K562 (cell line): ENCODE results near the gene HCRTR1. TPM values are rescaled to one million over a fixed set of nuclear protein-coding genes. Genes with fewer than 3 reads are reported as not detected.

ENCODE experiments used
- DMBX1 ChIP-seq: fragments of 250-450 bp; sonication (Bioruptor Pico); IDR thresholded peaks from 2 replicates; pipeline ENCODE4 v1.8.0; 2022; ENCODE audit warnings: inconsistent platforms, mild to moderate bottlenecking, moderate library complexity, borderline replicate concordance
- FOXA3 ChIP-seq, 2 experiments: fragments of 450-650 bp in 1 of 2; sonication (generic) in 1 of 2; formaldehyde crosslinking; IDR thresholded peaks in 1 of 2; conservative IDR thresholded peaks in 1 of 2; 2 replicates each; pipeline versions ENCODE4 v1.4.0 to v1.8.0; 2020 to 2022; ENCODE audit warnings: mild to moderate bottlenecking in 2 of 2, missing genetic modification reagents in 1 of 2
- GABPB2 ChIP-seq: fragments of 250-450 bp; sonication (Bioruptor Pico); conservative IDR thresholded peaks from 2 replicates; pipeline ENCODE4 v1.5.1; 2021; ENCODE audit warnings: mild to moderate bottlenecking
- NCOR1 ChIP-seq: fragments of 450-650 bp; IDR thresholded peaks from 2 replicates; pipeline ENCODE4 v1.6.1; 2016; ENCODE audit warnings: mild to moderate bottlenecking, moderate library complexity
- PTRF ChIP-seq: fragments of 450-650 bp; IDR thresholded peaks from 2 replicates; pipeline ENCODE4 v1.6.1; 2016; ENCODE audit warnings: mild to moderate bottlenecking, missing genetic modification characterization, missing compliant biosample characterization
- SMAD4 ChIP-seq: fragments of 250-450 bp; sonication (Bioruptor Pico); conservative IDR thresholded peaks from 2 replicates; pipeline ENCODE4 v1.8.0; 2021; ENCODE audit warnings: inconsistent platforms, mild to moderate bottlenecking, moderate library complexity
- SMARCB1 ChIP-seq: IDR thresholded peaks from 2 replicates; pipeline ENCODE4 v1.6.1; 2011; ENCODE audit warnings: improper control_type of control experiment, low read depth; ENCODE audit not compliant: insufficient read length
- ZBTB1 ChIP-seq: sonication (generic); formaldehyde crosslinking; IDR thresholded peaks from 2 replicates; pipeline ENCODE4 v1.8.1; 2023; ENCODE audit warnings: missing genetic modification reagents, low read depth, mild to moderate bottlenecking, borderline replicate concordance
- ZNF165 ChIP-seq: fragments of 250-450 bp; sonication (Bioruptor Pico); IDR thresholded peaks from 2 replicates; pipeline ENCODE4 v1.4.0; 2020; ENCODE audit warnings: borderline replicate concordance
- ZNF668 ChIP-seq: fragments of 250-450 bp; sonication (Bioruptor Pico); IDR thresholded peaks from 2 replicates; pipeline ENCODE4 v1.8.0; 2022; ENCODE audit warnings: mild to moderate bottlenecking, inconsistent platforms
- polyA plus RNA-seq, 8 experiments: library from polyadenylated mRNA; depleted of rRNA in 4 of 8; stranded (reverse) in 5 of 8; unstranded in 3 of 8; fragments of >200 nt; fragmentation: Nextera tagmentation in 2 of 8; fragmentation: Illumina TruSeq in 1 of 8; extraction: Ambion mirVana in 2 of 8; extraction: Trizol in 1 of 8; gene quantifications; 2 replicates each; pipeline versions ENCODE4 v1.2.1 to v1.2.3, GENCODE V29; 2011 to 2014; ENCODE audit warnings: inconsistent platforms in 1 of 8, missing spikeins in 1 of 8
- total RNA-seq, 7 experiments: library from RNA; depleted of rRNA in 6 of 7; stranded (reverse); fragments of >200 nt in 6 of 7; fragmentation: Illumina TruSeq in 2 of 7; extraction: Trizol in 2 of 7; gene quantifications; 2 replicates each; pipeline versions ENCODE4 v1.2.1 to v1.2.3, GENCODE V29; 2011 to 2021; ENCODE audit warnings: low replicate concordance in 1 of 7
- TF ChIP-seq, protein P1 (sequence below): fragments of 450-650 bp; formaldehyde crosslinking; IDR thresholded peaks from 2 replicates; pipeline ENCODE4 v1.4.0; 2020; ENCODE audit warnings: mild to moderate bottlenecking
- TF ChIP-seq, protein P2 (sequence below): fragments of 450-650 bp; IDR thresholded peaks from 2 replicates; pipeline ENCODE4 v1.6.1; 2016; ENCODE audit warnings: low read depth
- TF ChIP-seq, protein P3 (sequence below): sonication (generic); formaldehyde crosslinking; IDR thresholded peaks from 2 replicates; pipeline ENCODE4 v1.8.0; 2022; ENCODE audit warnings: mild to moderate bottlenecking, missing genetic modification reagents

HCRTR1 gene
- total and polyA plus RNA-seq, 9 of the 15 experiments (the other 6 are each of a cell fraction or from before 2014, with no cell fraction given): not detected

DNA sequence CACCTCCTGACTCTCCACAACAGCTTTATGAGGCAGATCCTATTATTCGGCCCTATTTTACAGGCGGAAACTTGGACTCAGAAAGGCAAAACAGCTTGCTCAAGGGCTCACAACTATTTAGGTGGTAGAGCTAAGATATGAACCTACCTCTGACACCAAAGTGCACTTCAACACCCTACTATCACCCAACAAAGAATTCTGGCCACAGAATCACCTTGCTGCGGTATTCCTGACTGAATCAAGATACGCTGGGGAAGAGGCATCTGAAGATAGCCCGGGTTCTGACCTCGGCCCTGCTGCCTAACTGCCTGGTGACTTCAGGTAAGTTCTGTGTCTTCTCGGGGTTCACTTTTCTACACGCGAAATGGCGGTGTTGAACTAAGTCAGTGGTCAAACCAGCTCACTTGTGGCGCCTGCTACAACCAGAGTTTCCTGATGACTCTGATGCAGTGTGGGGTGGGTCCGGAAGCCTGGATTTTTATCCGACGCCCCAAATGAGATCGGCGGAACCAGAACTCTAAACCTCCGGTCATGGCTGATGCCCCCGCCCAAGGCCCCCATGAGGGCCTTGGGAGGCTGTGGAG lies 26.6 kb downstream of the HCRTR1 start (continued):
- TF ChIP-seq, protein P1, sequence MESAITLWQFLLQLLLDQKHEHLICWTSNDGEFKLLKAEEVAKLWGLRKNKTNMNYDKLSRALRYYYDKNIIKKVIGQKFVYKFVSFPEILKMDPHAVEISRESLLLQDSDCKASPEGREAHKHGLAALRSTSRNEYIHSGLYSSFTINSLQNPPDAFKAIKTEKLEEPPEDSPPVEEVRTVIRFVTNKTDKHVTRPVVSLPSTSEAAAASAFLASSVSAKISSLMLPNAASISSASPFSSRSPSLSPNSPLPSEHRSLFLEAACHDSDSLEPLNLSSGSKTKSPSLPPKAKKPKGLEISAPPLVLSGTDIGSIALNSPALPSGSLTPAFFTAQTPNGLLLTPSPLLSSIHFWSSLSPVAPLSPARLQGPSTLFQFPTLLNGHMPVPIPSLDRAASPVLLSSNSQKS (CRISPR knock-in tag): no peak
- TF ChIP-seq DMBX1 (CRISPR knock-in tag) (0 out of 2 replicates have a peak, but pooled peaks have one; percentile 30), NCOR1 (0 out of 2 replicates have a peak, but pooled peaks have one; percentile 12), SMAD4 (CRISPR knock-in tag) (peak; percentile 26; the same call in 1 of the 2 replicates), SMARCB1 (no peak), PTRF (tag) (no peak), ZNF668 (CRISPR knock-in tag) (0 out of 2 replicates have a peak, but pooled peaks have one; percentile 55), ZNF165 (CRISPR knock-in tag) (0 out of 2 replicates have a peak, but pooled peaks have one; percentile 34), GABPB2 (CRISPR knock-in tag) (0 out of 2 replicates have a peak, but pooled peaks have one; percentile 26), ZBTB1 (CRISPR knock-in tag) (peak; percentile 25; the same call in 1 of the 2 replicates), FOXA3 (CRISPR knock-in tag; conservative IDR thresholded peaks at IDR 0.05 in 1 of 2, IDR thresholded peaks at IDR 0.05 in 1 of 2) (peak in 1 of 2 experiments; percentile 79; a peak in 1 of 4 replicates)
- TF ChIP-seq, protein P2, sequence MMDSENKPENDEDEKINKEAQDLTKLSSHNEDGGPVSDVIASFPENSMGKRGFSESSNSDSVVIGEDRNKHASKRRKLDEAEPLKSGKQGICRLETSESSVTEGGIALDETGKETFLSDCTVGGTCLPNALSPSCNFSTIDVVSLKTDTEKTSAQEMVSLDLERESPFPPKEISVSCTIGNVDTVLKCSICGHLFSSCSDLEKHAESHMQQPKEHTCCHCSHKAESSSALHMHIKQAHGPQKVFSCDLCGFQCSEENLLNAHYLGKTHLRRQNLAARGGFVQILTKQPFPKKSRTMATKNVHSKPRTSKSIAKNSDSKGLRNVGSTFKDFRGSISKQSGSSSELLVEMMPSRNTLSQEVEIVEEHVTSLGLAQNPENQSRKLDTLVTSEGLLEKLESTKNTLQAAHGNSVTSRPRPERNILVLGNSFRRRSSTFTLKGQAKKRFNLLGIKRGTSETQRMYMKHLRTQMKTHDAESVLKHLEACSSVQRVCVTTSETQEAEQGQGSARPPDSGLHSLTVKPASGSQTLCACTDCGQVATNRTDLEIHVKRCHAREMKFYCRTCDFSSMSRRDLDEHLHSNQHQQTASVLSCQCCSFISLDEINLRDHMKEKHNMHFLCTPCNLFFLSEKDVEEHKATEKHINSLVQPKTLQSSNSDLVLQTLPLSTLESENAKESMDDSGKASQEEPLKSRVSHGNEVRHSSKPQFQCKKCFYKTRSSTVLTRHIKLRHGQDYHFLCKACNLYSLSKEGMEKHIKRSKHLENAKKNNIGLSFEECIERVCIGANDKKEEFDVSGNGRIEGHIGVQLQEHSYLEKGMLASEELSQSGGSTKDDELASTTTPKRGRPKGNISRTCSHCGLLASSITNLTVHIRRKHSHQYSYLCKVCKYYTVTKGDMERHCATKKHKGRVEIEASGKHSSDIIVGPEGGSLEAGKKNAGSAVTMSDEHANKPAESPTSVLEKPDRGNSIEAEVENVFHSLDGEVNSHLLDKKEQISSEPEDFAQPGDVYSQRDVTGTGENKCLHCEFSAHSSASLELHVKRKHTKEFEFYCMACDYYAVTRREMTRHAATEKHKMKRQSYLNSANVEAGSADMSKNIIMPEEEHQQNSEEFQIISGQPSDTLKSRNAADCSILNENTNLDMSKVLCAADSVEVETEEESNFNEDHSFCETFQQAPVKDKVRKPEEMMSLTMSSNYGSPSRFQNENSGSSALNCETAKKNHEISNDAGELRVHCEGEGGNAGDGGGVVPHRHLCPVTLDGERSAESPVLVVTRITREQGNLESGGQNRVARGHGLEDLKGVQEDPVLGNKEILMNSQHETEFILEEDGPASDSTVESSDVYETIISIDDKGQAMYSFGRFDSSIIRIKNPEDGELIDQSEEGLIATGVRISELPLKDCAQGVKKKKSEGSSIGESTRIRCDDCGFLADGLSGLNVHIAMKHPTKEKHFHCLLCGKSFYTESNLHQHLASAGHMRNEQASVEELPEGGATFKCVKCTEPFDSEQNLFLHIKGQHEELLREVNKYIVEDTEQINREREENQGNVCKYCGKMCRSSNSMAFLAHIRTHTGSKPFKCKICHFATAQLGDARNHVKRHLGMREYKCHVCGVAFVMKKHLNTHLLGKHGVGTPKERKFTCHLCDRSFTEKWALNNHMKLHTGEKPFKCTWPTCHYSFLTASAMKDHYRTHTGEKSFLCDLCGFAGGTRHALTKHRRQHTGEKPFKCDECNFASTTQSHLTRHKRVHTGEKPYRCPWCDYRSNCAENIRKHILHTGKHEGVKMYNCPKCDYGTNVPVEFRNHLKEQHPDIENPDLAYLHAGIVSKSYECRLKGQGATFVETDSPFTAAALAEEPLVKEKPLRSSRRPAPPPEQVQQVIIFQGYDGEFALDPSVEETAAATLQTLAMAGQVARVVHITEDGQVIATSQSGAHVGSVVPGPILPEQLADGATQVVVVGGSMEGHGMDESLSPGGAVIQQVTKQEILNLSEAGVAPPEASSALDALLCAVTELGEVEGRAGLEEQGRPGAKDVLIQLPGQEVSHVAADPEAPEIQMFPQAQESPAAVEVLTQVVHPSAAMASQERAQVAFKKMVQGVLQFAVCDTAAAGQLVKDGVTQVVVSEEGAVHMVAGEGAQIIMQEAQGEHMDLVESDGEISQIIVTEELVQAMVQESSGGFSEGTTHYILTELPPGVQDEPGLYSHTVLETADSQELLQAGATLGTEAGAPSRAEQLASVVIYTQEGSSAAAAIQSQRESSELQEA: no peak
- TF ChIP-seq, protein P3, sequence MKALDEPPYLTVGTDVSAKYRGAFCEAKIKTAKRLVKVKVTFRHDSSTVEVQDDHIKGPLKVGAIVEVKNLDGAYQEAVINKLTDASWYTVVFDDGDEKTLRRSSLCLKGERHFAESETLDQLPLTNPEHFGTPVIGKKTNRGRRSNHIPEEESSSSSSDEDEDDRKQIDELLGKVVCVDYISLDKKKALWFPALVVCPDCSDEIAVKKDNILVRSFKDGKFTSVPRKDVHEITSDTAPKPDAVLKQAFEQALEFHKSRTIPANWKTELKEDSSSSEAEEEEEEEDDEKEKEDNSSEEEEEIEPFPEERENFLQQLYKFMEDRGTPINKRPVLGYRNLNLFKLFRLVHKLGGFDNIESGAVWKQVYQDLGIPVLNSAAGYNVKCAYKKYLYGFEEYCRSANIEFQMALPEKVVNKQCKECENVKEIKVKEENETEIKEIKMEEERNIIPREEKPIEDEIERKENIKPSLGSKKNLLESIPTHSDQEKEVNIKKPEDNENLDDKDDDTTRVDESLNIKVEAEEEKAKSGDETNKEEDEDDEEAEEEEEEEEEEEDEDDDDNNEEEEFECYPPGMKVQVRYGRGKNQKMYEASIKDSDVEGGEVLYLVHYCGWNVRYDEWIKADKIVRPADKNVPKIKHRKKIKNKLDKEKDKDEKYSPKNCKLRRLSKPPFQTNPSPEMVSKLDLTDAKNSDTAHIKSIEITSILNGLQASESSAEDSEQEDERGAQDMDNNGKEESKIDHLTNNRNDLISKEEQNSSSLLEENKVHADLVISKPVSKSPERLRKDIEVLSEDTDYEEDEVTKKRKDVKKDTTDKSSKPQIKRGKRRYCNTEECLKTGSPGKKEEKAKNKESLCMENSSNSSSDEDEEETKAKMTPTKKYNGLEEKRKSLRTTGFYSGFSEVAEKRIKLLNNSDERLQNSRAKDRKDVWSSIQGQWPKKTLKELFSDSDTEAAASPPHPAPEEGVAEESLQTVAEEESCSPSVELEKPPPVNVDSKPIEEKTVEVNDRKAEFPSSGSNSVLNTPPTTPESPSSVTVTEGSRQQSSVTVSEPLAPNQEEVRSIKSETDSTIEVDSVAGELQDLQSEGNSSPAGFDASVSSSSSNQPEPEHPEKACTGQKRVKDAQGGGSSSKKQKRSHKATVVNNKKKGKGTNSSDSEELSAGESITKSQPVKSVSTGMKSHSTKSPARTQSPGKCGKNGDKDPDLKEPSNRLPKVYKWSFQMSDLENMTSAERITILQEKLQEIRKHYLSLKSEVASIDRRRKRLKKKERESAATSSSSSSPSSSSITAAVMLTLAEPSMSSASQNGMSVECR: 0 out of 2 replicates have a peak, but pooled peaks have one; percentile 45
